CD4-positive, alpha-beta T cell treated with Interferon alpha-2 for 1 hour (primary cell): Measurements from ENCODE around the gene OR51M1.

Experiments used
- DNase-seq, 2 donors: peaks; one replicate each; pipeline ENCODE4 v3.0.0-alpha.2; 2020 to 2022

The OR51M1 gene

GRCh38 chr11:5390210-5390609 is 6.6 kb downstream of the OR51M1 start:
- DNase-seq = no peak

GRCh38 chr11:5394091-5394490 is 10.5 kb downstream of the OR51M1 start:
- DNase-seq = no peak

GRCh38 chr11:5398936-5399335 is 15.3 kb downstream of the OR51M1 start:
- no peak for DNase-seq

- DNase-seq = no peak
These were observed 21.6 kb downstream of the OR51M1 start for GRCh38 chr11:5405173-5405572.

- no peak for DNase-seq
These were observed 37.4 kb downstream of the OR51M1 start for GRCh38 chr11:5420993-5421392.

DNA sequence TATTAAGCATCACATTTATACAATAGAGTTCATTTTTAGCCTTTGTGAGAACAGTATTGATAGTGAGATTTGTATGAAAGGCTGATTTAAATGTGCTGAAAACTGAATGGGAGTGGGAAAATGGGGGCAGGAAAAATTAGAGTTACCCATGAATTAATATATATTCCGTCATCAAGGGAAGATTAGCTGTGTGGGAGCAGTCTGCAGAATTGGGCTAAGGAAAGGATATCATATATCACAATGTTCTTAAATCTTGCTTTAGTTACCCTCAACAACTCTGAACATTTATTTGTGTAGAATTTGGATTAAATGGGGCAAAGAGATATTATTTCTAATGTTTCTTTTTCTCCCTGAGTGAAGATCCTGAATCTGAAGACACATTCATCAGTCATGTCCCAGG is 38.2 kb downstream of the OR51M1 start, which contains the start of gene OR51Q1:
TSS of gene OR51Q1 (plus strand) at position 301 of the 400 bp plus-strand sequence. CDS start at position 391, 90 bp downstream.
- DNase-seq = no peak

- no peak for DNase-seq
These were observed 39.5 kb downstream of the OR51M1 start for GRCh38 chr11:5423131-5423530.

GRCh38 chr11:5441414-5441813 is 57.8 kb downstream of the OR51M1 start, which contains the start of gene OR51I1:
Gene OR51I1 (minus strand): TSS chr11:5441514. CDS start chr11:5441514, 0 bp downstream.
- no peak for DNase-seq
